ENCODE measurements around the gene HOXD9.

Gene HOXD9

GRCh38 chr2:176099159-176099727 is 23.3 kb upstream of the HOXD9 start:
- DNase-seq: no peak

GRCh38 chr2:176099728-176100546 is 22.6 kb upstream of the HOXD9 start, which contains the start of gene HOXD12:
HOXD12 (plus strand) TSS chr2:176099795; CDS start chr2:176099802, 7 bp downstream.
- no peak for DNase-seq

- DNase-seq: no peak
Observed at GRCh38 chr2:176100547-176101140, 21.9 kb upstream of the HOXD9 start.

- no peak for DNase-seq
Observed at GRCh38 chr2:176101216-176101830, 21.2 kb upstream of the HOXD9 start.

- no peak for DNase-seq
Observed at GRCh38 chr2:176101842-176102241, 20.7 kb upstream of the HOXD9 start.

- DNase-seq: no peak
Observed at GRCh38 chr2:176102309-176102866, 20.1 kb upstream of the HOXD9 start.

- no peak for DNase-seq
Observed at GRCh38 chr2:176103194-176103593, 19.3 kb upstream of the HOXD9 start.

GRCh38 chr2:176103742-176104315 is 18.7 kb upstream of the HOXD9 start:
- DNase-seq: no peak

GRCh38 chr2:176104316-176105077 is 18.0 kb upstream of the HOXD9 start:
- DNase-seq: no peak

GRCh38 chr2:176105078-176105729 is 17.3 kb upstream of the HOXD9 start:
- DNase-seq: no peak

- DNase-seq: no peak
Observed at GRCh38 chr2:176105730-176106580, 16.6 kb upstream of the HOXD9 start.

GRCh38 chr2:176106581-176107539 is 15.7 kb upstream of the HOXD9 start, which contains the start of gene HOXD11:
HOXD11 (plus strand) TSS chr2:176107280; CDS start chr2:176107356, 76 bp downstream.
- no peak for DNase-seq

GRCh38 chr2:176107731-176108181 is 14.8 kb upstream of the HOXD9 start:
- no peak for DNase-seq

- DNase-seq: no peak
Observed at GRCh38 chr2:176109192-176109901, 13.2 kb upstream of the HOXD9 start.

- no peak for DNase-seq
Observed at GRCh38 chr2:176109946-176110345, 12.6 kb upstream of the HOXD9 start.

- no peak for DNase-seq
Observed at GRCh38 chr2:176110415-176111308, 11.9 kb upstream of the HOXD9 start.

- DNase-seq: no peak
Observed at GRCh38 chr2:176111309-176111663, 11.2 kb upstream of the HOXD9 start.

All from activated CD4-positive, alpha-beta T cell treated with anti-CD3 and anti-CD28 coated beads for 4 hours (primary cell).